A549 treated with AZD9567 at 1 μM for 4 hours (cell line): ENCODE results near the gene CKMT2. TPM values are rescaled to one million over a fixed set of nuclear protein-coding genes. Genes with fewer than 3 reads are reported as not detected.

ENCODE experiments used
- total RNA-seq: library from RNA; stranded (reverse); fragments of 200-300 nt; extraction: Qiagen RNA extraction; gene quantifications from 5 replicates; pipeline ENCODE4 v1.2.3, GENCODE V29; 2022; ENCODE audit not compliant: insufficient read depth

CKMT2 gene
- not detected in 5 replicates for total RNA-seq

DNA sequence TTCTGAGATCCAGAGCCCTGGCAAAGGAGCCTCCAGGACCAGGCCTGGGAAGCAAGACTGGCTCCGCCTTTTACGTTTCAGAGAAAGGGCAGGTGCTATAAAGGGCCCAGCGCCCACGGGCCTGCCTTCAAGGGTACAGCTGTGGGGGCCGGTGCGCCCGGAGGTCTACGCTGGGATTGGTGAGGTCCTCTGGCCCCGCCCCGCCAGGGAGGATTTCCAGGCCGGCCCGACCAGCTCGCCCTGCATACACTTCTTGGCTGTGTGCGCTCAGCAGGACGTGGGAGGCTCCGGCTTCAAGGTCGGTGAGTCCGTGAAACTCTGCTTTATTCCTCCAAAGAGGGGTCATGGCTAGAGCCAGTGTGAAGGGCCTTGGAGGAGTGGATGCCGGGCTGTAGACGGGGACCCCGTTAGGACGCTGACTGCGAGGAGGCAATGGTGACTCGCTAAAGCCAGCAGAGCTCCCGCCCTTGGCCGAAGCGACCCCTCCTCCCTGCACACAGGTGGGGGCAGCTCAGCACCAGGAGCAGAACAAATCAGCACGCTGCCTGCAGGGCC, at the start of gene CKMT2:
TSS of gene CKMT2 (plus strand) at position 243 of the 555 bp plus-strand sequence. CDS start 17,811 bp downstream, outside the sequence.

DNA sequence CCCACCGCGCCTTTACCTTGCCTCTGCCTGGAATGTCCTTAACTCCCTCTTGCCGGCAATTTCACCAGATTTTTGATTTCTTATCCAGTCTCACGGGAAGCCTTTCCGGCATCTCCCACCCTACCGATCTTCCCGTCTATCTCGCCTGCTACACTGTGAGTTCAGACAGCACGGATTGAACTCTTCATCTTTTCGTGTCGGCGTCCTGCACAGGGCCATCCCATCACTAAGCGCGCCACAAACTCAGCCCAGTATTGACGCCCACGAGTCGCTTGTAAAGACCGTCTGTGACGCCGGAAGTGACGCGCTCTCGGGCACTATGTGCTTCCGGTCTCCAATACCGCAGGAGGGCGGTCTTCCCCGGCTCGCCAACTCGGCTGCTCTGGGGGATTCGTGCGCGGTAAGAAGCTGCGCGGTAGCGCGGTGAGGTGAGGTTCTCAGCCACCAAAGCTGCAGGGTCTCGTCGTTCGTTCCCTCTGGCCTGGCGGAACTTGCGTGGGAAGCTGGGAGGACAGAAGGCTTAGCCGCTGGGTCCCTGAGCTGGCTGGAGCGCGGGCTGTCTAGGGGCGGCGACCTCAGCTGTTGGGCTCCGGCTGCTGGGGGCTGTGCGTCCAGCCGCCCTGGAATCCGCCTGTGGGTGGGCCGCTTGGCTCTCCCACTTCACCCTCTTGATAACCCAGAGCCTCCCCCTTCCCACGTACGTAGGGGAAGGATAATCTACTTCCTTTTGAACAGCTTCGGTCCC, 68.3 kb downstream of the CKMT2 start, which contains the start of gene ZCCHC9:
TSS of gene ZCCHC9 (plus strand) at position 317 of the 745 bp plus-strand sequence. CDS start 3,171 bp downstream, outside the sequence.

Other genes starting within 250 kb of the CKMT2 start
- gene ZCCHC9, start 68.3 kb downstream of the CKMT2 start, total RNA-seq = 27.9 to 30.8 TPM (median 29.7 TPM) in 5 replicates
- 0.14 TPM in 1 of 5 replicates, not detected in the others for gene ACOT12, start 160.8 kb downstream of the CKMT2 start, total RNA-seq